ENCODE results near the gene DSCAML1.
A peak's percentile ranks its signal among the peaks of the same experiment; 100 is the strongest.
"Not testable (repeated sequence)": the region's sequence is repeated elsewhere in the genome, so short reads cannot be mapped to it uniquely, and the experiment has no call there.

Gene DSCAML1

GRCh38 chr11:117464778-117465177, 332.2 kb downstream of the DSCAML1 start:
- no peak for DNase-seq (ENCODE audit: low spot score)

- DNase-seq (ENCODE audit: low spot score) = no peak
Observed at GRCh38 chr11:117462864-117463247, 334.2 kb downstream of the DSCAML1 start.

GRCh38 chr11:117462183-117462863, 334.7 kb downstream of the DSCAML1 start:
- no peak for DNase-seq (ENCODE audit: low spot score)

GRCh38 chr11:117461396-117462182, 335.4 kb downstream of the DSCAML1 start:
- DNase-seq (ENCODE audit: low spot score) = no peak

- no peak for DNase-seq (ENCODE audit: low spot score)
Observed at GRCh38 chr11:117459979-117460300, 337.1 kb downstream of the DSCAML1 start.

GRCh38 chr11:117459123-117459978, 337.7 kb downstream of the DSCAML1 start:
- no peak for DNase-seq (ENCODE audit: low spot score)

GRCh38 chr11:117458275-117459122, 338.5 kb downstream of the DSCAML1 start:
- no peak for DNase-seq (ENCODE audit: low spot score)

- DNase-seq (ENCODE audit: low spot score) = no peak
Observed at GRCh38 chr11:117457835-117458234, 339.2 kb downstream of the DSCAML1 start.

GRCh38 chr11:117457031-117457785, 339.8 kb downstream of the DSCAML1 start:
- DNase-seq (ENCODE audit: low spot score) = no peak

- DNase-seq (ENCODE audit: low spot score) = not testable (repeated sequence)
Observed at GRCh38 chr11:117456721-117457029, 340.3 kb downstream of the DSCAML1 start.

- no peak for DNase-seq (ENCODE audit: low spot score)
Observed at GRCh38 chr11:117456027-117456720, 340.8 kb downstream of the DSCAML1 start.

- no peak for DNase-seq (ENCODE audit: low spot score)
Observed at GRCh38 chr11:117454564-117454917, 342.5 kb downstream of the DSCAML1 start.

GRCh38 chr11:117453886-117454563, 343.0 kb downstream of the DSCAML1 start:
- no peak for DNase-seq (ENCODE audit: low spot score)

GRCh38 chr11:117449111-117449693, 347.8 kb downstream of the DSCAML1 start:
- no peak for DNase-seq (ENCODE audit: low spot score)

- no peak for DNase-seq (ENCODE audit: low spot score)
Observed at GRCh38 chr11:117444711-117445658, 352.0 kb downstream of the DSCAML1 start.

- DNase-seq (ENCODE audit: low spot score) = no peak
Observed at GRCh38 chr11:117444256-117444655, 352.8 kb downstream of the DSCAML1 start.

GRCh38 chr11:117443266-117444186, 353.5 kb downstream of the DSCAML1 start:
- DNase-seq (ENCODE audit: low spot score) = peak; percentile 16

GRCh38 chr11:117442869-117443239, 354.2 kb downstream of the DSCAML1 start:
- DNase-seq (ENCODE audit: low spot score) = no peak
